ENCODE measurements around the gene RASAL1.

- TF ChIP-seq CTCF (IDR thresholded peaks at IDR 0.05) (no peak), EP300 (IDR thresholded peaks at IDR 0.05) (no peak), POLR2AphosphoS5 (IDR thresholded peaks at IDR 0.05) (no peak)
These were observed 37.6 kb upstream of the RASAL1 start for GRCh38 chr12:113173081-113173698.
